ENCODE results near the gene SMOC1. TPM values are rescaled to one million over a fixed set of nuclear protein-coding genes. Genes with fewer than 3 reads are reported as not detected.

The SMOC1 gene
- total RNA-seq, 3 donors from 2014 or later (not counting 1 experiment from before 2014, with no cell fraction given), result not detected

GRCh38 chr14:69848903-69849391 lies 30.3 kb upstream of the SMOC1 start:
- intact Hi-C loops (cut with micrococcal nuclease), result no loop called here
- DNase-seq, result no peak
- Mint-ChIP-seq H3K36me3 (no peaks in the 10 kb centered on the region), H3K9me3 (no peaks in the 10 kb centered on the region), H3K4me1 (no peaks in the 10 kb centered on the region), H3K4me3 (no peak overlapping the region), H3K27me3 (ENCODE audit: low read depth in 2 of 2) (peaks cover 0 to 2% of the 10 kb centered on the region in 2 donors), H3K27ac (no peak overlapping the region)
- Histone ChIP-seq H3K4me3 (ENCODE audit: low read length) (no peak overlapping the region), H3K4me1 (ENCODE audit: control insufficient read depth, insufficient read depth, low read length) (no peaks in the 10 kb centered on the region), H3K36me3 (ENCODE audit: control insufficient read depth, insufficient read depth, low read length) (no peaks in the 10 kb centered on the region), H3K27ac (ENCODE audit: low read length) (no peak overlapping the region), H3K27me3 (ENCODE audit: control insufficient read depth, insufficient read depth, low read length) (no peaks in the 10 kb centered on the region), H3K9me3 (ENCODE audit: control insufficient read depth, insufficient read depth, low read length) (no peaks in the 10 kb centered on the region)
- TF ChIP-seq, protein P1, sequence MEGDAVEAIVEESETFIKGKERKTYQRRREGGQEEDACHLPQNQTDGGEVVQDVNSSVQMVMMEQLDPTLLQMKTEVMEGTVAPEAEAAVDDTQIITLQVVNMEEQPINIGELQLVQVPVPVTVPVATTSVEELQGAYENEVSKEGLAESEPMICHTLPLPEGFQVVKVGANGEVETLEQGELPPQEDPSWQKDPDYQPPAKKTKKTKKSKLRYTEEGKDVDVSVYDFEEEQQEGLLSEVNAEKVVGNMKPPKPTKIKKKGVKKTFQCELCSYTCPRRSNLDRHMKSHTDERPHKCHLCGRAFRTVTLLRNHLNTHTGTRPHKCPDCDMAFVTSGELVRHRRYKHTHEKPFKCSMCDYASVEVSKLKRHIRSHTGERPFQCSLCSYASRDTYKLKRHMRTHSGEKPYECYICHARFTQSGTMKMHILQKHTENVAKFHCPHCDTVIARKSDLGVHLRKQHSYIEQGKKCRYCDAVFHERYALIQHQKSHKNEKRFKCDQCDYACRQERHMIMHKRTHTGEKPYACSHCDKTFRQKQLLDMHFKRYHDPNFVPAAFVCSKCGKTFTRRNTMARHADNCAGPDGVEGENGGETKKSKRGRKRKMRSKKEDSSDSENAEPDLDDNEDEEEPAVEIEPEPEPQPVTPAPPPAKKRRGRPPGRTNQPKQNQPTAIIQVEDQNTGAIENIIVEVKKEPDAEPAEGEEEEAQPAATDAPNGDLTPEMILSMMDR (IDR thresholded peaks at IDR 0.05), result no peak
- ATAC-seq, result no peak
- 62% methylated on average over 4 of the region's 6 CpGs for WGBS (ENCODE audit: insufficient coverage)

GRCh38 chr14:69850086-69850735 lies 29.0 kb upstream of the SMOC1 start:
- Mint-ChIP-seq H3K4me3 (no peak overlapping the region), H3K9me3 (no peaks in the 10 kb centered on the region), H3K4me1 (no peaks in the 10 kb centered on the region), H3K36me3 (no peaks in the 10 kb centered on the region), H3K27me3 (ENCODE audit: low read depth in 2 of 2) (peaks cover 0 to 6% of the 10 kb centered on the region in 2 donors), H3K27ac (no peak overlapping the region)
- H3K4me1 ChIP-seq (ENCODE audit: control insufficient read depth, insufficient read depth, low read length), result no peaks in the 10 kb centered on the region
- DNase-seq, result no peak
- H3K9me3 ChIP-seq (ENCODE audit: control insufficient read depth, insufficient read depth, low read length), result no peaks in the 10 kb centered on the region
- TF ChIP-seq, protein P1 (IDR thresholded peaks at IDR 0.05), result no peak
- 85% methylated on average over 35 of the region's 35 CpGs for WGBS (ENCODE audit: insufficient coverage)
- no peak overlapping the region for H3K4me3 ChIP-seq (ENCODE audit: low read length)
- intact Hi-C loops (cut with micrococcal nuclease), result no loop called here
- no peak overlapping the region for H3K27ac ChIP-seq (ENCODE audit: low read length)
- no peak for ATAC-seq
- H3K36me3 ChIP-seq (ENCODE audit: control insufficient read depth, insufficient read depth, low read length), result no peaks in the 10 kb centered on the region
- no peaks in the 10 kb centered on the region for H3K27me3 ChIP-seq (ENCODE audit: control insufficient read depth, insufficient read depth, low read length)

GRCh38 chr14:69850736-69851112 lies 28.5 kb upstream of the SMOC1 start:
- Mint-ChIP-seq H3K9me3 (no peaks in the 10 kb centered on the region), H3K27ac (no peak overlapping the region), H3K36me3 (no peaks in the 10 kb centered on the region), H3K4me1 (no peaks in the 10 kb centered on the region), H3K4me3 (no peak overlapping the region), H3K27me3 (ENCODE audit: low read depth in 2 of 2) (peaks cover under 1 to 6% of the 10 kb centered on the region in 2 donors)
- Histone ChIP-seq H3K36me3 (ENCODE audit: control insufficient read depth, insufficient read depth, low read length) (no peaks in the 10 kb centered on the region), H3K27me3 (ENCODE audit: control insufficient read depth, insufficient read depth, low read length) (no peaks in the 10 kb centered on the region), H3K9me3 (ENCODE audit: control insufficient read depth, insufficient read depth, low read length) (no peaks in the 10 kb centered on the region), H3K4me3 (ENCODE audit: low read length) (no peak overlapping the region), H3K4me1 (ENCODE audit: control insufficient read depth, insufficient read depth, low read length) (no peaks in the 10 kb centered on the region), H3K27ac (ENCODE audit: low read length) (no peak overlapping the region)
- 91% methylated on average over 2 of the region's 2 CpGs for WGBS (ENCODE audit: insufficient coverage)
- no peak for ATAC-seq
- TF ChIP-seq, protein P1 (IDR thresholded peaks at IDR 0.05), result no peak
- intact Hi-C loops (cut with micrococcal nuclease), result no loop called here
- DNase-seq, result no peak
